Choroid plexus epithelial cell (primary cell): ENCODE data around the gene RBM17.

Experiments used
- DNase-seq: peaks from one replicate; pipeline ENCODE4 v3.0.0-alpha.2; 2010; ENCODE audit warnings: low read depth
- H3K4me3 ChIP-seq: 2 replicates; pipeline ENCODE4 v1.5.1; 2011; ENCODE audit warnings: low read depth, mild to moderate bottlenecking, control low read depth, low read length, moderate library complexity
- CTCF ChIP-seq: conservative IDR thresholded peaks from 2 replicates; pipeline ENCODE4 v1.5.1; 2011; ENCODE audit warnings: low read depth, mild to moderate bottlenecking, control low read depth, inconsistent platforms, low read length, moderate library complexity

The RBM17 gene

GRCh38 chr10:6045878-6046772 lies 42.7 kb upstream of the RBM17 start:
- DNase-seq, result no peak
- H3K4me3 ChIP-seq, result no peak overlapping the region
- no peak for TF ChIP-seq CTCF

- DNase-seq, result no peak
- no peak for TF ChIP-seq CTCF
- H3K4me3 ChIP-seq, result no peak overlapping the region
Measured at GRCh38 chr10:6046773-6047611, 41.8 kb upstream of the RBM17 start.

GRCh38 chr10:6047847-6048246 lies 41.0 kb upstream of the RBM17 start:
- no peak for TF ChIP-seq CTCF
- H3K4me3 ChIP-seq, result no peak overlapping the region
- no peak for DNase-seq

GRCh38 chr10:6048281-6049030 lies 40.4 kb upstream of the RBM17 start:
- DNase-seq, result no peak
- TF ChIP-seq CTCF, result no peak
- H3K4me3 ChIP-seq, result no peak overlapping the region

GRCh38 chr10:6049031-6049400 lies 39.8 kb upstream of the RBM17 start:
- H3K4me3 ChIP-seq, result no peak overlapping the region
- no peak for TF ChIP-seq CTCF
- DNase-seq, result no peak

DNA sequence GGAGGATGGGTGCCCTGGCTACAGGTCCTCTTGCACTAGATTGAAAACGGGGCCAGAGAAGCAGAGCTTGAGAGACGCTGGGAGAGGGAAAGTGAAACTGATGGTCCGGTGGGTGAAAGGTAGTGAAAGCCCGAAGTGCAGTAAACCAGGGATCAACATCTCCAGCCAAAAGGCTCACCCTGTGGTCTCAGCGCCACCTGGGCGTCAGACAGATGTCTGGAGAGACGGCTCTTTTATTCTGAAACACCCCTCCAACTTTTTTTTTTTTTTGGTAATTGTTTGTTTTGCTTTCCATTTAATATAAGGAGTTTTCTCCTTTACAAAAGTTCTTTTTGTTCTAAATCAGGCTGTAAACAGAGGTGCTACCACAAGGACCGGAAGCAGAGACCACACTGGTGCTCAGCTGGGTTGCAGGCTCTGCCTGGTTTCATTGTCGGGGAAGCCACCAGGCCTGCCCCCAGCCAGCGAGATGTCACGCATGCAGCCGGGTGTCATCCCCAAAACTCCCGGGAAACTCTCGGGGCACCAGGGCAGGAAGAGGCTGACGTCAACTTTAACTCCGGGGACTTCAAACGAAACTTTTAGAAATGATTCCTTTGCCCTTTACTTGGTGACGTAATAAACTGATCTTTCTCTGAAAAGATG lies 37.9 kb upstream of the RBM17 start:
- H3K4me3 ChIP-seq, result peak overlapping the region; percentile 53
- peak; percentile 31 for TF ChIP-seq CTCF
- peak; percentile 68 for DNase-seq
